SK-MEL-5 (cell line): ENCODE measurements around the gene SPAG17. TPM values are rescaled to one million over a fixed set of nuclear protein-coding genes. Genes with fewer than 3 reads are reported as not detected.

Experiments
- DNase-seq: peaks from one replicate; pipeline ENCODE4 v3.0.0-alpha.2; 2016; ENCODE audit warnings: low read depth, low spot score
- in situ Hi-C: cut with HindIII; loops from 2 replicates; pipeline ENCODE4 v1.10.0; 2016; ENCODE audit warnings: low sequenced_read_pairs, high pct_unique_total_duplicates, low pct_unique_long_range_greater_than_20kb
- polyA plus RNA-seq, 2 experiments: library from polyadenylated mRNA; depleted of rRNA; stranded (reverse); fragments of >200 nt; gene quantifications; 2 replicates each; pipeline ENCODE4 v1.2.3, GENCODE V29; 2015
- total RNA-seq: library from RNA; depleted of rRNA; stranded (reverse); fragments of >200 nt; shearing (Covaris generic); gene quantifications from 2 replicates; pipeline ENCODE4 v1.2.3, GENCODE V29; 2014; rRNA removed

The SPAG17 gene
- total RNA-seq, result not detected in 2 replicates
- polyA plus RNA-seq (2015; cell fraction: cytosol; rRNA removed), result 1.6 TPM in 1 of 2 replicates, not detected in the other
- 1.4 and 1.5 TPM in 2 replicates for polyA plus RNA-seq (2015; cell fraction: nucleus; rRNA removed)

DNA sequence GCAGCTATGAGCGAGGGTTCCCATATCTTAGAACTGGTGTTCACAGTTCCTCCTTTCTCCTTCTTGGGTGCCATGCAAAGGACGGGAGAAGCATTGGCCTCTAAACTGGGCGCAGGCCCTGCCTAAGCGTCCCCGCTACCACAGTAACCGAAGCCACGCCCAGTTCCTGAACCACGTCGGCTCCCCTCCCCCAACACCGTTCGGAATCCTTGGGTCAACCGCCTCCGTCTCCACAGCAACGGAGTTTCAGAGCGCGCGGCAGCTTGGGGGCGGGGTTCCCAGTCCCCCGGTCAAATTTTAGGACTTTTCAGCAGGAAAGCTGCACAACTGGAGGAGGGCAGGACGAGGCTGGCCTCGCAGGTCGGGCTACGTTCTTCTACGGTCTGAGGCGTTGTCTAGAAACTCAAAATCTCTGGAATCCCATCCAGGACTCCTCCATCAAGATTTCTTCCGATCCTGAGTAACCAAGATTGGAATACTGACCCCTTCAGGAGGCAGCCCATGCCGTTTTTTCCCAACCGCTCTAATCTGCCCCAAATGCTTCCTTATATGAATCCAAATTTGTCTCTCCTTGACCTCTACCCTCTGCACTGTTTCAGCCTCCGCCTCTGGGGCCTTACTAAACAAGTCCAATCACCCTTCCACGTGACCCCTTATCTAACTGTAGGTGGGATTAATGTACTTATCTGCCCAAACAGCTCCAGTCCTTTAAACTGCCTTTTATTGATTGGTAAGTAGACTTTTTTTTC is at the start of gene SPAG17:
Gene SPAG17 (minus strand): TSS at position 145 of the 749 bp plus-strand sequence. CDS start 71 bp downstream, at position 74.
- in situ Hi-C loops, result no loop called here
- DNase-seq, result peak; percentile 61

GRCh38 chr1:118225471-118225870 is 40.4 kb upstream of the SPAG17 start:
- no peak for DNase-seq
- in situ Hi-C loops, result no loop called here

DNA sequence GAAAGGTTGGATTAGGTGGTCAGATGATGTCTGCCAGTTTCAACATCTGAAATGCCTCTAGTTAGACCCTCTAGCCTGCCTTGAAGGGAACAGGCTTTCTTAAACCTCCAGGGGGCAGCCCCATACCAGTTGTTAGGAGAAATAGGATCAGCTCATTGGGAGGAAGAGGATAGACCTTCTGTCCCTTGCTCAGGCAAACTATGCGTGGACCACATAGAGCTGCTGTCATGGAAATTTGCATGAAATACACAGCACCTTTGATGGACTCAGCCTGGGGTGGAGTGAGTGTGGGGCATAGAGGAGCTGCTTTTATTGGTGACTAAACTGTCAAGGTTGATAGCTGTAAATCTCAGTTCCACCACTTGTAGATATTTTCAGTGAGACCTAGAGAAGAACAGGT is 38.4 kb upstream of the SPAG17 start:
- in situ Hi-C loops, result no loop called here
- peak; percentile 54 for DNase-seq

GRCh38 chr1:118219438-118219837 is 34.4 kb upstream of the SPAG17 start:
- in situ Hi-C loops, result no loop called here
- no peak for DNase-seq

GRCh38 chr1:118217141-118217838 is 32.3 kb upstream of the SPAG17 start:
- in situ Hi-C loops, result no loop called here
- DNase-seq, result no peak

- no peak for DNase-seq
- in situ Hi-C loops, result no loop called here
Measured at GRCh38 chr1:118214866-118215265, 29.8 kb upstream of the SPAG17 start.

DNA sequence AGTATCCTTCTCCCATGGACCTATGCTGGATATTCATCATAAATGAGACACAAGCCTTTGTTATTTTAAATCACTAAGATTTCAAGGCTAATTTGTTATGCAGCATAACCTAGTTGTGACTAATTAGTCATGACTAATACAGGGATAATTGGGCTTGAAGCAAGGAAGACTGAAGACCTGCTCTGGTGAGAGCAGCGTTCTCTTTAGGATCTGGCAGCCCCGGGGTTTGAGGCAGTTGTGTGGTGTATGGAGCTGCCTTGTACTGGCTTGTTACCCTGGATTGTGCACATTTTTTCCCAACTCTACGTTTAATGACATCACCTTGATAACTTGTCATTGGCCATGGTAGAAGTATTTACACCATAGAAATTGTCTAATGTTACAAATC is 25.7 kb upstream of the SPAG17 start:
- DNase-seq, result no peak
- in situ Hi-C loops, result no loop called here

GRCh38 chr1:118210051-118210722 is 25.2 kb upstream of the SPAG17 start:
- in situ Hi-C loops, result no loop called here
- no peak for DNase-seq

DNA sequence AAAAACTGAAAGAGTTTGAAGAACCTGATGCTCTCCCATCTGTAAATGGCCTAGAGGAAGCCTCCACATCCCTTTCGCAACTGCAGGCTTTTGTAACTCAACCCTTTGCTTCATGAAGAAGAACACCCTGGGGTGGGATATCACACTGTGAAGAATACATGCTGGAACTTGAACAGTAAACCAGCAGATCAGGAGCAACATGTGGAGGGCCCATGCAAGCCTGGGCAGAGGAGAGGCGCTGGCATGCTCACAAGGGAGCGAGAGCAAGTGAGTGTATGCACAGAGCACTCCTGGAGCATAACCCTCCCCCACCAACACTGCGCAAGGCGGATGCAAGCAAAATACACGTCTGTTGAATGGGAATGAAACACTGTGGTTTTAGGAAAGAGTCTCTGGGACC is 24.6 kb upstream of the SPAG17 start:
- no peak for DNase-seq
- in situ Hi-C loops, result no loop called here

DNA sequence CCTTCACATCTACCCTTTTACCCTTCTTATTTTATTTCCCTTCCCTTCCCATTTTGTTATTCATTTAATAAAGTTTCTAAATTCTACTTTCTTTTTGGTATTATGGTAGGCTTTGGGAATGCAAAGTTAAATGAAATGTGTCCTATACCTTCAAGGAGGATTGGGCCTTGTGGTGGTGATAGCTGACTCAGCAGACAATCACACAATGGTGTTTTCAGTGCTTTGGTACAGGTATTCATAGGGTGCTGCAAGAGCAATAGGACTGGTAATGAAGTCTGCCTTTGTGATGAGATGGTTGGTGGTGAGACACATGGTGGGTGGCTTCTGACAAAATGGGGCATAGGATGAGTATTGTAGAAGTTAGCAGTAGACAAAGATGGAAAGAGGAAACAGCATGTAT is 21.9 kb upstream of the SPAG17 start:
- in situ Hi-C loops, result no loop called here
- no peak for DNase-seq

DNA sequence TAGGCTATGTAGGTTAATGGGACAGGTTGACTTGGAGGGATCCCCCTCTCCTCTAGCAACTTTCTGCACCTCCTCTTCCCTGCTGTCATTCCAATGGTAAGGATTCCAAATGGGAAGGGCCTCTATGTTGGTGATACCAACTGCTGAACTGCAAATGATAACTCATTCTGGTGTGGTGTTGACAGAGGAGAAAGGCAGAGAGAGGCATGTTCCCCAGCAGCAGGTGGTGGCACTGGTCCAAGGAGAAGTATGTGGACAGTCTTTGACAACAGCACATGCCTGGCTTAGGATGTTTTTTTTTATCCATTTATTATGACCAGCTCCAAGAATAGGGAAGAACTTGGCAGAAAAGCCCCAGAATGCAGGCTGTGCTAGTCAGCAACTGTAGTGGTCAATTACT is 19.6 kb upstream of the SPAG17 start:
- DNase-seq, result no peak
- in situ Hi-C loops, result no loop called here

- no peak for DNase-seq
- in situ Hi-C loops, result no loop called here
Measured at GRCh38 chr1:118204105-118204504, 19.1 kb upstream of the SPAG17 start.

DNA sequence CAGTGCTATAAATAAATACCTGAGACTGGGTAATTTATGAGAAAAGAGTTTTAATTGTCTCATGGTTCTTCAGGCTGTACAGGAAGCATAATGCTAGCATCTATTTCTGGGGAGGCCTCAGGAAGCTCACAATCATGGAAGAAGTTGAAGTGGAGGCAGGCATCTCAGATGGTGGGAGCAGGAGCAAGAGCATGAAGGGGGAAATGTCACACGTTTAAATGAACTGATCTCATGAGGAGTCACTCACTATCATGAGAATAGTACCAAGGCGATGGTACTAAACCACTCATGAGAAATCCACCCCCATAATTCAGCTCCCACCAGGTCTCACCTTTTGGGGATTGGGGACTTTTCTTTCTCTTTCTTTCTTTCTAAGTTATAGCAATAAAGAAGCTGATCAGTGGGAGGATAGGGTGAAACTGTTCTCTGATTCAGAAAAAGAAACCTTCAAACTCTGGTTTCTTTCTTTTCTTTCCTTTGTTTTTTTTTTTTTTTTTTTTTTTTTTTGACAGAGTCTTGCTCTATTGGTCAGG is 17.1 kb upstream of the SPAG17 start:
- in situ Hi-C loops, result no loop called here
- DNase-seq, result no peak

GRCh38 chr1:118201524-118201923 is 16.5 kb upstream of the SPAG17 start:
- DNase-seq, result no peak
- in situ Hi-C loops, result no loop called here

DNA sequence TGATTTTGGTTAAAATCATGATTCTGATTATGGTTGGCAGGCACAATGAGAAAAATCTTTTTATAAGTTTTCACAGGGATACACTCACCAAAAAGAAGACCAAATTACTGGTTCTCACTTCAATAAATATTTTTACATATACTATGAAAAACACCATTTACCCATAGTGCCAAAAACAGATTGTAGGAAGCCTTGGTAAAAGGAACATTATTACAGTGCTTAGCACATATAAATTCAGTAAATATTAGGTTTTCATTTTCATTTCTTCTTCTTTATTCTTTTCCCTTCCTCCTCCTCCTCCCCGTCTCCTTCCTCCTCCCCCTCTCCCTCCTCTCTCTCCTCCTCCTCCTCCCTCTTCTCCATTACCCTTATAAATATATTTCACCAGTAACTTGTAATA is 15.8 kb upstream of the SPAG17 start:
- in situ Hi-C loops, result no loop called here
- DNase-seq, result no peak

DNA sequence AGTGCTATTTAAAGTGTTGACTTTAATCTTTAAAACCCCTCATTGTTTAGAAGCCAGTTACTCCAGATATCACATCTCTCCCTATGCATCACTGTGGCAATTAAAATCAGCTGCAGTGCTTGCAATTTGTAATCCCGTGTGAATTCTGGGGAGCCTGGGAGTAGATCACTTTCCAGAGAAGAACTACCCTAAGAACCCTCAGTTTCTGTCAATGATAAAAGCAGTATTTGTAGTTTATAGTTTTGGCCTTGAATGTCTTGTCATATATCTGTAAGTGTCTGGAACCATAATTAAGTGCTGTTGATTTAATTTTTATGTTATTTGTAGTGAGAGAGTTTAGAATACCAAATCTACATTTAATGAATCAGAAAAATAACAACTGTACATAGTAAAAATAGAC is 5.5 kb upstream of the SPAG17 start:
- DNase-seq, result no peak
- in situ Hi-C loops, result no loop called here

GRCh38 chr1:118189564-118189963 is 4.5 kb upstream of the SPAG17 start:
- no peak for DNase-seq
- in situ Hi-C loops, result no loop called here

- in situ Hi-C loops, result no loop called here
- DNase-seq, result no peak
Measured at GRCh38 chr1:118188411-118188810, 3.4 kb upstream of the SPAG17 start.
